Natural killer cell treated with Interleukin-12 subunit alpha and Interleukin-12 subunit beta and Interleukin-15 and Interleukin-18, amount 100 ng/mL, for 72 hours (primary cell): ENCODE results near the gene SIL1. TPM values are rescaled to one million over a fixed set of nuclear protein-coding genes. Genes with fewer than 3 reads are reported as not detected.
"Not testable (repeated sequence)": the region's sequence is repeated elsewhere in the genome, so short reads cannot be mapped to it uniquely, and the experiment has no call there.

Experiments
- ATAC-seq, 2 donors: fragments of 150-1000 bp; cut with Tn5 transposase in 1 of 2; sonication (Bioruptor Pico), chemical (Tn5 transposase) in 1 of 2; 2 replicates each; pipeline ENCODE4 v1.10.0; 2021
- DNase-seq: peaks from one replicate; pipeline ENCODE4 v3.0.0; 2022; ENCODE audit warnings: low spot score
- H3K27ac Mint-ChIP-seq, 2 donors: 1 replicate in 1 of 2; 2 replicates in 1 of 2; pipeline ENCODE4 v1.8.0; 2022; ENCODE audit warnings: mixed read lengths in 2 of 2, mild to moderate bottlenecking in 1 of 2, moderate library complexity in 1 of 2
- H3K27me3 Mint-ChIP-seq, 2 donors: 1 replicate in 1 of 2; 2 replicates in 1 of 2; pipeline ENCODE4 v1.8.0; 2022; ENCODE audit warnings: mixed read lengths in 2 of 2
- H3K36me3 Mint-ChIP-seq: one replicate; pipeline ENCODE4 v1.8.0; 2022; ENCODE audit warnings: mixed read lengths
- H3K4me1 Mint-ChIP-seq, 2 donors: 1 replicate in 1 of 2; 2 replicates in 1 of 2; pipeline ENCODE4 v1.8.0; 2022; ENCODE audit warnings: low read depth in 2 of 2, mixed read lengths in 2 of 2, mild to moderate bottlenecking in 1 of 2
- H3K4me3 Mint-ChIP-seq: one replicate; pipeline ENCODE4 v1.8.0; 2022; ENCODE audit warnings: mixed read lengths
- H3K9me3 Mint-ChIP-seq: 2 replicates; pipeline ENCODE4 v1.8.0; 2022; ENCODE audit warnings: mixed read lengths
- total RNA-seq, 2 donors: library from RNA; stranded (reverse); gene quantifications; one replicate each; pipeline ENCODE4 v1.2.3, GENCODE V29; 2022

Gene SIL1
- total RNA-seq, 2 donors from 2014 or later: 33.1 to 34.6 TPM

- ATAC-seq: no peak
- H3K4me1 Mint-ChIP-seq: peaks cover 13 to 14% of the 10 kb centered on the region in 2 donors
- no peak for DNase-seq
- no peaks in the 10 kb centered on the region for H3K9me3 Mint-ChIP-seq
- H3K27ac Mint-ChIP-seq: no peak overlapping the region
- no peaks in the 10 kb centered on the region for H3K27me3 Mint-ChIP-seq
- no peak overlapping the region for H3K4me3 Mint-ChIP-seq
- H3K36me3 Mint-ChIP-seq: no peaks in the 10 kb centered on the region
Observed at GRCh38 chr5:139064613-139065012, 133.6 kb downstream of the SIL1 start.

- Mint-ChIP-seq H3K27ac (no peak overlapping the region), H3K4me3 (no peak overlapping the region), H3K27me3 (no peaks in the 10 kb centered on the region), H3K9me3 (no peaks in the 10 kb centered on the region), H3K4me1 (peaks cover 10 to 14% of the 10 kb centered on the region in 2 donors), H3K36me3 (no peaks in the 10 kb centered on the region)
- no peak for DNase-seq
- no peak for ATAC-seq
Observed at GRCh38 chr5:139063664-139064054, 134.5 kb downstream of the SIL1 start.

- Mint-ChIP-seq H3K27me3 (no peaks in the 10 kb centered on the region), H3K4me1 (peaks cover 4 to 11% of the 10 kb centered on the region in 2 donors), H3K27ac (no peak overlapping the region), H3K36me3 (no peaks in the 10 kb centered on the region), H3K9me3 (no peaks in the 10 kb centered on the region), H3K4me3 (no peak overlapping the region)
- ATAC-seq (no peak), DNase-seq (no peak)
Observed at GRCh38 chr5:139062910-139063663, 135.1 kb downstream of the SIL1 start.

- no peak for DNase-seq
- H3K27ac Mint-ChIP-seq: no peak overlapping the region
- H3K9me3 Mint-ChIP-seq: no peaks in the 10 kb centered on the region
Observed at GRCh38 chr5:139061856-139062255, 136.3 kb downstream of the SIL1 start.

GRCh38 chr5:139061274-139061673 lies 136.9 kb downstream of the SIL1 start:
- ATAC-seq (no peak), DNase-seq (no peak)
- no peak overlapping the region for H3K4me3 Mint-ChIP-seq
- H3K9me3 Mint-ChIP-seq: no peaks in the 10 kb centered on the region
- no peaks in the 10 kb centered on the region for H3K36me3 Mint-ChIP-seq
- H3K4me1 Mint-ChIP-seq: peaks cover 0 to 10% of the 10 kb centered on the region in 2 donors
- H3K27ac Mint-ChIP-seq: no peak overlapping the region
- H3K27me3 Mint-ChIP-seq: no peaks in the 10 kb centered on the region

More at GRCh38 chr5:139061856-139062255, 136.3 kb downstream of the SIL1 start:
- no peaks in the 10 kb centered on the region for H3K27me3 Mint-ChIP-seq
- H3K36me3 Mint-ChIP-seq: no peaks in the 10 kb centered on the region
- ATAC-seq: no peak
- no peak overlapping the region for H3K4me3 Mint-ChIP-seq
- H3K4me1 Mint-ChIP-seq: peaks cover 0 to 10% of the 10 kb centered on the region in 2 donors

- DNase-seq (no peak), ATAC-seq (no peak)
- no peaks in the 10 kb centered on the region for H3K27me3 Mint-ChIP-seq
- H3K4me3 Mint-ChIP-seq: no peak overlapping the region
- no peaks in the 10 kb centered on the region for H3K9me3 Mint-ChIP-seq
- no peak overlapping the region for H3K27ac Mint-ChIP-seq
- H3K36me3 Mint-ChIP-seq: no peaks in the 10 kb centered on the region
- H3K4me1 Mint-ChIP-seq: peaks cover 0 to 7% of the 10 kb centered on the region in 2 donors
Observed at GRCh38 chr5:139058121-139058520, 140.0 kb downstream of the SIL1 start.

- H3K27me3 Mint-ChIP-seq, ATAC-seq, H3K9me3 Mint-ChIP-seq, H3K4me1 Mint-ChIP-seq, DNase-seq, H3K4me3 Mint-ChIP-seq, H3K36me3 Mint-ChIP-seq, H3K27ac Mint-ChIP-seq: not testable (repeated sequence)
Observed at GRCh38 chr5:139057045-139057939, 140.9 kb downstream of the SIL1 start.

- Mint-ChIP-seq H3K27me3 (no peaks in the 10 kb centered on the region), H3K4me1 (peaks cover 0 to 1% of the 10 kb centered on the region in 2 donors), H3K4me3 (no peak overlapping the region), H3K9me3 (no peaks in the 10 kb centered on the region), H3K36me3 (no peaks in the 10 kb centered on the region), H3K27ac (no peak overlapping the region)
- no peak for DNase-seq
- no peak for ATAC-seq
Observed at GRCh38 chr5:139052975-139053374, 145.2 kb downstream of the SIL1 start.

GRCh38 chr5:139051392-139051791 lies 146.8 kb downstream of the SIL1 start:
- Mint-ChIP-seq H3K4me3 (no peak overlapping the region), H3K9me3 (no peaks in the 10 kb centered on the region), H3K27ac (no peak overlapping the region), H3K4me1 (no peaks in the 10 kb centered on the region), H3K27me3 (no peaks in the 10 kb centered on the region), H3K36me3 (no peaks in the 10 kb centered on the region)
- ATAC-seq (no peak), DNase-seq (no peak)

- Mint-ChIP-seq H3K27ac (no peak overlapping the region), H3K9me3 (no peaks in the 10 kb centered on the region)
- no peak for ATAC-seq
Observed at GRCh38 chr5:139050432-139050831, 147.7 kb downstream of the SIL1 start.

GRCh38 chr5:139049780-139050179 lies 148.4 kb downstream of the SIL1 start:
- H3K27me3 Mint-ChIP-seq: no peaks in the 10 kb centered on the region
- H3K4me1 Mint-ChIP-seq: no peaks in the 10 kb centered on the region
- ATAC-seq: no peak
- no peak overlapping the region for H3K27ac Mint-ChIP-seq
- H3K4me3 Mint-ChIP-seq: no peak overlapping the region
- H3K9me3 Mint-ChIP-seq: no peaks in the 10 kb centered on the region
- no peaks in the 10 kb centered on the region for H3K36me3 Mint-ChIP-seq
- DNase-seq: no peak

More at GRCh38 chr5:139050432-139050831, 147.7 kb downstream of the SIL1 start:
- no peak for DNase-seq
- Mint-ChIP-seq H3K4me3 (no peak overlapping the region), H3K27me3 (no peaks in the 10 kb centered on the region), H3K4me1 (no peaks in the 10 kb centered on the region), H3K36me3 (no peaks in the 10 kb centered on the region)

- Mint-ChIP-seq H3K36me3 (no peaks in the 10 kb centered on the region), H3K27me3 (no peaks in the 10 kb centered on the region), H3K4me1 (no peaks in the 10 kb centered on the region), H3K9me3 (no peaks in the 10 kb centered on the region), H3K27ac (no peak overlapping the region), H3K4me3 (no peak overlapping the region)
- DNase-seq (no peak), ATAC-seq (no peak)
Observed at GRCh38 chr5:139046551-139046950, 151.6 kb downstream of the SIL1 start.

- H3K4me1 Mint-ChIP-seq: no peaks in the 10 kb centered on the region
- H3K27ac Mint-ChIP-seq: no peak overlapping the region
- no peaks in the 10 kb centered on the region for H3K27me3 Mint-ChIP-seq
- H3K36me3 Mint-ChIP-seq: no peaks in the 10 kb centered on the region
- DNase-seq: no peak
- H3K4me3 Mint-ChIP-seq: no peak overlapping the region
- ATAC-seq: no peak
- H3K9me3 Mint-ChIP-seq: no peaks in the 10 kb centered on the region
Observed at GRCh38 chr5:139043157-139043905, 154.8 kb downstream of the SIL1 start.
